Measurements from ENCODE around the gene GRB14.

DNA sequence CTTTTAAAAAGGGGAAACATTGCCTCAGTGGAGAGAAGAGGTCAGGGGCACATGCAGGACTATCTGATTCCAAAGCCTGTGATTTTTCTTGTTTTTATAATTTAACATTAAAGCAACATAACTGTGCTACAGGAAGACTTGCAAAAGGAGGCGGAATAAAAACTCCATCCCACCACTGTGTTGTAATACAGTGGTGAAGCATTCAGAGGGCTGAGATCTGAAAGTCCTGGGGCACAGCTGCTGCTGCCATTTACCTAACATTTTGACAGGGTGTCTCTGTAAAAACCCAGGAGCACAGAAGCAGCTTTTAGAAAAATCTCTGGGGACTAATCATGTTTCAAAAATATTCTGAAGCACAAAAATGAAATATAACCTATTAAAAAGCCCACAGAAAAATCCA lies 97.6 kb downstream of the GRB14 start:
- no peak for TF ChIP-seq POLR2A (IDR thresholded peaks at IDR 0.05; ENCODE audit: low read depth, low read length)
- no peak for TF ChIP-seq POLR2AphosphoS5 (IDR thresholded peaks at IDR 0.05; ENCODE audit: low read depth, low read length)
- TF ChIP-seq TAF1 (IDR thresholded peaks at IDR 0.05; ENCODE audit: borderline replicate concordance, low read depth, low read length): no peak

Measured in GM12892 (cell line).